Measurements from ENCODE around the gene OTOP3.

- no peak for TF ChIP-seq RFX5 (IDR thresholded peaks at IDR 0.05; ENCODE audit: low read depth, low read length)
- no peak for TF ChIP-seq MXI1 (IDR thresholded peaks at IDR 0.05; ENCODE audit: borderline replicate concordance, low read depth, low read length)
Measured at GRCh38 chr17:74945543-74945942, 9.8 kb downstream of the OTOP3 start.
